OCI-LY7 (cell line): Measurements from ENCODE around the gene SPINK1. TPM values are rescaled to one million over a fixed set of nuclear protein-coding genes. Genes with fewer than 3 reads are reported as not detected.

Experiments used
- BruUV-seq: library from RNA; stranded (reverse); fragments of 400-500 nt; replicated peaks from 2 replicates; lab custom pipeline; 2021; lab: Mats Ljungman, UMichigan
- CTCF ChIA-PET: fragments of 300-600 bp; sonication (Branson Sonifier 250); formaldehyde crosslinking; loops from one replicate; lab custom pipeline; 2022; ENCODE audit warnings: antibody characterized with exemption; ENCODE audit not compliant: unreplicated experiment; lab: Charles Lee
- POLR2A ChIA-PET: fragments of 300-600 bp; sonication (Branson Sonifier 250); formaldehyde crosslinking; loops from one replicate; lab custom pipeline; 2022; ENCODE audit warnings: antibody characterized with exemption; lab: Charles Lee
- DNase-seq: peaks from one replicate; pipeline ENCODE4 v3.0.0-alpha.2; 2015; ENCODE audit warnings: low spot score
- H2AFZ ChIP-seq: fragments of 200-600 bp; sonication (generic), shearing (Covaris generic); 2 replicates; pipeline ENCODE4 v1.6.1; 2014; ENCODE audit warnings: mild to moderate bottlenecking, antibody characterized with exemption, low read length, moderate library complexity
- H3K27ac ChIP-seq: fragments of 200-600 bp; sonication (generic); 2 replicates; pipeline ENCODE4 v1.5.1; 2014; ENCODE audit warnings: mixed run types, low read depth, mild to moderate bottlenecking, moderate library complexity, low read length, inconsistent platforms; ENCODE audit not compliant: poor library complexity, severe bottlenecking
- H3K36me3 ChIP-seq: fragments of 200-600 bp; sonication (generic); 2 replicates; pipeline ENCODE4 v1.6.1; 2014; ENCODE audit warnings: mild to moderate bottlenecking, antibody characterized with exemption, low read length, moderate library complexity, mixed read lengths; ENCODE audit not compliant: insufficient read depth
- H3K4me1 ChIP-seq: fragments of 200-600 bp; sonication (generic); 2 replicates; pipeline ENCODE4 v1.5.1; 2014; ENCODE audit warnings: mild to moderate bottlenecking, low read length; ENCODE audit not compliant: insufficient read depth, poor library complexity, severe bottlenecking
- H3K4me2 ChIP-seq: fragments of 200-600 bp; sonication (generic); 2 replicates; pipeline ENCODE4 v1.6.1; 2014; ENCODE audit warnings: mild to moderate bottlenecking, low read length
- H3K4me3 ChIP-seq: fragments of 200-600 bp; sonication (generic); 2 replicates; pipeline ENCODE4 v1.5.1; 2014; ENCODE audit warnings: mild to moderate bottlenecking, low read depth, low read length; ENCODE audit not compliant: poor library complexity, severe bottlenecking
- H3K79me2 ChIP-seq: fragments of 200-600 bp; sonication (generic); 2 replicates; pipeline ENCODE4 v1.6.1; 2016; ENCODE audit warnings: low read depth, mild to moderate bottlenecking, low read length, moderate library complexity, mixed read lengths; ENCODE audit not compliant: insufficient read depth
- H3K9me2 ChIP-seq: fragments of 200-600 bp; sonication (generic); 2 replicates; pipeline ENCODE4 v1.6.1; 2016; ENCODE audit warnings: mild to moderate bottlenecking, low read length, mixed read lengths; ENCODE audit not compliant: insufficient read depth
- H3K9me3 ChIP-seq: fragments of 200-600 bp; sonication (generic); 2 replicates; pipeline ENCODE4 v1.6.1; 2014; ENCODE audit warnings: mild to moderate bottlenecking, mixed run types, low read length, mixed read lengths
- H4K20me1 ChIP-seq: fragments of 200-600 bp; sonication (generic); 2 replicates; pipeline ENCODE4 v1.6.1; 2014; ENCODE audit warnings: mild to moderate bottlenecking, antibody characterized with exemption, low read length, moderate library complexity, mixed read lengths; ENCODE audit not compliant: insufficient read depth
- EZH2phosphoT487 ChIP-seq: fragments of 200-600 bp; sonication (generic); IDR thresholded peaks from 2 replicates; pipeline ENCODE4 v1.6.1; 2018; ENCODE audit warnings: low read depth, borderline replicate concordance, mild to moderate bottlenecking, mixed run types, antibody characterized with exemption, low read length, moderate library complexity, mixed read lengths
- intact Hi-C: fragments of 100-400 bp; cut with micrococcal nuclease; formaldehyde crosslinking; loops from one replicate; pipeline ENCODE4 v1.10.0; 2022; ENCODE audit not compliant: unreplicated experiment
- total RNA-seq, 2 experiments: library from RNA; depleted of rRNA in 1 of 2; stranded (reverse); fragments of >200 nt in 1 of 2; shearing (Covaris generic) in 1 of 2; gene quantifications; 2 replicates each; pipeline ENCODE4 v1.2.3, GENCODE V29; 2014 to 2022
- TF ChIP-seq, protein P1 (sequence below): fragments of 200-600 bp; sonication (generic); conservative IDR thresholded peaks from 2 replicates; pipeline ENCODE4 v1.5.1; 2014; ENCODE audit warnings: mild to moderate bottlenecking, antibody characterized with exemption, low read length, moderate library complexity, mixed read lengths

SPINK1 gene
- total RNA-seq, 2 experiments from 2014 or later, result not detected

GRCh38 chr5:147854331-147854730, 22.9 kb upstream of the SPINK1 start:
- BruUV-seq, result no TSS peak
- Histone ChIP-seq H4K20me1 (no peaks in the 10 kb centered on the region), H3K9me2 (no peaks in the 10 kb centered on the region), H3K27ac (no peak overlapping the region), H3K4me3 (no peak overlapping the region), H3K79me2 (no peaks in the 10 kb centered on the region), H3K9me3 (no peaks in the 10 kb centered on the region), H3K4me2 (no peak overlapping the region), H2AFZ (no peak overlapping the region), H3K4me1 (no peaks in the 10 kb centered on the region), H3K36me3 (no peaks in the 10 kb centered on the region)
- intact Hi-C loops, result no loop called here
- ChIA-PET CTCF (no interaction called here), POLR2A (interaction anchor here (1.0 to 1.2 kb wide), 2 partner anchors 9 to 10 kb away, joined by 3 to 4 read pairs; no protein-coding TSS in a partner anchor)
- DNase-seq, result no peak
- TF ChIP-seq, protein P1, sequence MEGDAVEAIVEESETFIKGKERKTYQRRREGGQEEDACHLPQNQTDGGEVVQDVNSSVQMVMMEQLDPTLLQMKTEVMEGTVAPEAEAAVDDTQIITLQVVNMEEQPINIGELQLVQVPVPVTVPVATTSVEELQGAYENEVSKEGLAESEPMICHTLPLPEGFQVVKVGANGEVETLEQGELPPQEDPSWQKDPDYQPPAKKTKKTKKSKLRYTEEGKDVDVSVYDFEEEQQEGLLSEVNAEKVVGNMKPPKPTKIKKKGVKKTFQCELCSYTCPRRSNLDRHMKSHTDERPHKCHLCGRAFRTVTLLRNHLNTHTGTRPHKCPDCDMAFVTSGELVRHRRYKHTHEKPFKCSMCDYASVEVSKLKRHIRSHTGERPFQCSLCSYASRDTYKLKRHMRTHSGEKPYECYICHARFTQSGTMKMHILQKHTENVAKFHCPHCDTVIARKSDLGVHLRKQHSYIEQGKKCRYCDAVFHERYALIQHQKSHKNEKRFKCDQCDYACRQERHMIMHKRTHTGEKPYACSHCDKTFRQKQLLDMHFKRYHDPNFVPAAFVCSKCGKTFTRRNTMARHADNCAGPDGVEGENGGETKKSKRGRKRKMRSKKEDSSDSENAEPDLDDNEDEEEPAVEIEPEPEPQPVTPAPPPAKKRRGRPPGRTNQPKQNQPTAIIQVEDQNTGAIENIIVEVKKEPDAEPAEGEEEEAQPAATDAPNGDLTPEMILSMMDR, result no peak
- no peak for TF ChIP-seq EZH2phosphoT487

DNA sequence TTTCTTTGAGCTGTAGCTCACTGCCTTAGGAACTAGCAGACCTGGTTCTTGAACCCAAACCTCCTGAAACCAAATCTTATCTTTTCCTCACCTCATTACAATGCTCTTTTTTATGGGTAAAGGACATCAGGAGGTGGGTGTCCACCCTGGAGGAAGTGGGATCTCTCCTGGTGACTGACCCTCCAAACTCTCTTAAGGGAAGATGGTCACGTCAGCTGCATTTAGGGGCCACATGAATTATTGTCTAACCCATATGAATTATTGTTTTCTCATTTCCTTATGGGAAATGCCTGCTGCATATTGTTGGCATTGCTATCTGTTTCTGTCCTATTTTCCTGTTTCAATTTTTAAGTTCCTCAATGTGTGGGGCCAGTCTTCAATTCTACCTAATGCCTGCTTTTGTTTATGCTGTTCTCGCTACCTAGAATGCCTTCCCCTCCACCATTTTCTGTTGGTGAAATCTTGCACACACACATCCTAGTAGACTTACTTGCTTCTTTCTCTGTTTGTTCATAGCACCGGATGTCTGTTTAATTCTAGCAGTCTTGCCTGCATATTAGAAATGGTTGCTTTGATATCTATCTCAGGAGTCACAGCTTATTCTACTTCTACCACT, 22.0 kb upstream of the SPINK1 start:
- H2AFZ ChIP-seq, result no peak overlapping the region
- ChIA-PET POLR2A (interaction anchor here (1.6 kb wide), 1 partner anchor 12 kb away, joined by 3 read pairs; no protein-coding TSS in a partner anchor), CTCF (no interaction called here)
- H4K20me1 ChIP-seq, result no peaks in the 10 kb centered on the region
- no peaks in the 10 kb centered on the region for H3K4me1 ChIP-seq
- H3K9me2 ChIP-seq, result no peaks in the 10 kb centered on the region
- H3K79me2 ChIP-seq, result no peaks in the 10 kb centered on the region
- H3K9me3 ChIP-seq, result no peaks in the 10 kb centered on the region
- no peak overlapping the region for H3K4me2 ChIP-seq
- TF ChIP-seq EZH2phosphoT487, result no peak
- TF ChIP-seq, protein P1, result no peak
- no TSS peak for BruUV-seq
- no peak overlapping the region for H3K4me3 ChIP-seq
- no peaks in the 10 kb centered on the region for H3K36me3 ChIP-seq
- no peak for DNase-seq
- H3K27ac ChIP-seq, result no peak overlapping the region
- intact Hi-C loops, result no loop called here

GRCh38 chr5:147852365-147852764, 20.9 kb upstream of the SPINK1 start:
- no TSS peak for BruUV-seq
- H3K4me2 ChIP-seq, result no peak overlapping the region
- no peak overlapping the region for H3K4me3 ChIP-seq
- no peaks in the 10 kb centered on the region for H4K20me1 ChIP-seq
- no peak for DNase-seq
- H3K9me3 ChIP-seq, result no peaks in the 10 kb centered on the region
- TF ChIP-seq, protein P1, result no peak
- no peak for TF ChIP-seq EZH2phosphoT487
- POLR2A ChIA-PET, result interaction anchor here (0.7 to 1.6 kb wide), 2 partner anchors 11 to 313 kb away, joined by 3 read pairs; no protein-coding TSS in a partner anchor
- H3K27ac ChIP-seq, result no peak overlapping the region
- no peaks in the 10 kb centered on the region for H3K4me1 ChIP-seq
- H3K36me3 ChIP-seq, result no peaks in the 10 kb centered on the region
- no peaks in the 10 kb centered on the region for H3K79me2 ChIP-seq
- intact Hi-C loops, result no loop called here
- H2AFZ ChIP-seq, result no peak overlapping the region
- CTCF ChIA-PET, result no interaction called here
- no peaks in the 10 kb centered on the region for H3K9me2 ChIP-seq
